HFFc6 (cell line): ENCODE measurements around the gene COPE. TPM values are rescaled to one million over a fixed set of nuclear protein-coding genes. Genes with fewer than 3 reads are reported as not detected.
A peak's percentile ranks its signal among the peaks of the same experiment; 100 is the strongest.

Experiments used
- DNase-seq: peaks from one replicate; pipeline ENCODE4 v3.0.0-alpha.2; 2018
- H3K27ac Mint-ChIP-seq: 2 replicates; pipeline ENCODE4 v1.8.0; 2020; ENCODE audit warnings: mild to moderate bottlenecking, mixed read lengths
- H3K27me3 Mint-ChIP-seq: 2 replicates; pipeline ENCODE4 v1.8.0; 2021; ENCODE audit warnings: mild to moderate bottlenecking, moderate library complexity, mixed read lengths; ENCODE audit not compliant: insufficient read depth
- H3K36me3 Mint-ChIP-seq: 2 replicates; pipeline ENCODE4 v1.8.0; 2021; ENCODE audit warnings: low read depth, mixed read lengths
- H3K4me1 Mint-ChIP-seq: 2 replicates; pipeline ENCODE4 v1.8.0; 2020; ENCODE audit warnings: low read depth, mixed read lengths
- H3K4me3 Mint-ChIP-seq: 2 replicates; pipeline ENCODE4 v1.8.0; 2020; ENCODE audit warnings: mild to moderate bottlenecking, moderate library complexity, mixed read lengths
- H3K9me3 Mint-ChIP-seq: 2 replicates; pipeline ENCODE4 v1.8.0; 2020; ENCODE audit warnings: mild to moderate bottlenecking, mixed read lengths
- total RNA-seq, 6 experiments: library from RNA; stranded (reverse); fragmentation: NEBNext Ultra II Directional; extraction: Animal tissue kit (Norgen Biotek cat#: 25700); gene quantifications; 2 replicates in 1 of 6; 3 replicates in 5 of 6; pipeline ENCODE4 v1.2.3, GENCODE V29; 2021
- TF ChIP-seq, protein P1 (sequence below): fragments of 200-600 bp; sonication (generic); IDR thresholded peaks from 2 replicates; pipeline ENCODE4 v1.5.0; 2021; ENCODE audit warnings: antibody characterized with exemption, mild to moderate bottlenecking

The COPE gene
- total RNA-seq, 6 experiments from 2014 or later, result 268 to 315 (median 286) TPM

DNA sequence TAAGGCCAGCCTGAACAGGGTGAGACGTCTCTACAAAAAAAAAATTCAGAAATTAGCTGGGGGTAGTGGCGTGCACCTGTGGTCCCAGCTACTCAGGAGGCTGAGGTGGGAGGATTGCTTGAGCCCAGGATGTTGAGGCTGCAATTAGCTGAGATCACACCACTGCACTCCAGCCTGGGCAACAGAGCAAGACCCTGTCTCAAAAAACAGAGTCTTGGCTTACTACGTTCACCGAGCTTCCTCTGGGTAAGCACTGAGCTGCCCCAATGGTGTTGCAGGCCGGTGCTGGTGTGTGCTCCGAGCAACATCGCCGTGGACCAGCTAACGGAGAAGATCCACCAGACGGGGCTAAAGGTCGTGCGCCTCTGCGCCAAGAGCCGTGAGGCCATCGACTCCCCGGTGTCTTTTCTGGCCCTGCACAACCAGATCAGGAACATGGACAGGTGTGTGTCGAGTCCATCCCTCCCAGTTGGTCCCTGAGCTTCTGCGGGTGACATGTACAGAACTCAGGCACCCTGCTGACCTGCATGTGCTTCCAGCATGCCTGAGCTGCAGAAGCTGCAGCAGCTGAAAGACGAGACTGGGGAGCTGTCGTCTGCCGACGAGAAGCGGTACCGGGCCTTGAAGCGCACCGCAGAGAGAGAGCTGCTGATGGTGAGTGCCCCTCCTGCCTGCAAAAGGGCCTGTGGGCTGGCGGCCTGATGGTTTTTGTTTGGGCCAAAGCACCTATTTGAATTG, 63.4 kb downstream of the COPE start:
- peaks cover 11% of the 10 kb centered on the region; the same call in 1 of the 2 replicates for H3K36me3 Mint-ChIP-seq
- H3K27me3 Mint-ChIP-seq, result no peaks in the 10 kb centered on the region; the same call in 1 of the 2 replicates
- TF ChIP-seq, protein P1, sequence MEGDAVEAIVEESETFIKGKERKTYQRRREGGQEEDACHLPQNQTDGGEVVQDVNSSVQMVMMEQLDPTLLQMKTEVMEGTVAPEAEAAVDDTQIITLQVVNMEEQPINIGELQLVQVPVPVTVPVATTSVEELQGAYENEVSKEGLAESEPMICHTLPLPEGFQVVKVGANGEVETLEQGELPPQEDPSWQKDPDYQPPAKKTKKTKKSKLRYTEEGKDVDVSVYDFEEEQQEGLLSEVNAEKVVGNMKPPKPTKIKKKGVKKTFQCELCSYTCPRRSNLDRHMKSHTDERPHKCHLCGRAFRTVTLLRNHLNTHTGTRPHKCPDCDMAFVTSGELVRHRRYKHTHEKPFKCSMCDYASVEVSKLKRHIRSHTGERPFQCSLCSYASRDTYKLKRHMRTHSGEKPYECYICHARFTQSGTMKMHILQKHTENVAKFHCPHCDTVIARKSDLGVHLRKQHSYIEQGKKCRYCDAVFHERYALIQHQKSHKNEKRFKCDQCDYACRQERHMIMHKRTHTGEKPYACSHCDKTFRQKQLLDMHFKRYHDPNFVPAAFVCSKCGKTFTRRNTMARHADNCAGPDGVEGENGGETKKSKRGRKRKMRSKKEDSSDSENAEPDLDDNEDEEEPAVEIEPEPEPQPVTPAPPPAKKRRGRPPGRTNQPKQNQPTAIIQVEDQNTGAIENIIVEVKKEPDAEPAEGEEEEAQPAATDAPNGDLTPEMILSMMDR, result no peak
- no peaks in the 10 kb centered on the region for H3K4me1 Mint-ChIP-seq
- no peaks in the 10 kb centered on the region for H3K9me3 Mint-ChIP-seq
- H3K4me3 Mint-ChIP-seq, result no peak overlapping the region
- peak overlapping the region; percentile 27; the same call in 1 of the 2 replicates for H3K27ac Mint-ChIP-seq
- no peak for DNase-seq

DNA sequence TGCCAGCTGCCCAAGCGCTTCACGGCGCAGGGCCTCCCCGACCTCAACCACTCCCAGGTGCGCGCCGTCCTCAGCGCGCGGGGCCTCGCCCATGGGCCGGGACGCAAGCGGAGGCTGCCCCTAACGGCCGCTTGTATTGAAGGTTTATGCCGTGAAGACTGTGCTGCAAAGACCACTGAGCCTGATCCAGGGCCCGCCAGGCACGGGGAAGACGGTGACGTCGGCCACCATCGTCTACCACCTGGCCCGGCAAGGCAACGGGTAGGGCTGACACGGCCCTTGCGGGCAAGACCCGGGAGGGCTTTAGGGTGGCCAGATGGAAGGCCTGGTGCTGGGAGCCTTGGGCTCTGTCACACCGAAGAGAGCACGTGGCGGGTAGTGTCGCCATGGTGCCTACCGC, 64.2 kb downstream of the COPE start:
- Mint-ChIP-seq H3K4me3 (no peak overlapping the region), H3K9me3 (no peaks in the 10 kb centered on the region), H3K36me3 (peaks cover 16% of the 10 kb centered on the region; the same call in 1 of the 2 replicates), H3K4me1 (peaks cover 5% of the 10 kb centered on the region), H3K27ac (no peak overlapping the region), H3K27me3 (no peaks in the 10 kb centered on the region; the same call in 1 of the 2 replicates)
- TF ChIP-seq, protein P1, result no peak
- DNase-seq, result no peak

DNA sequence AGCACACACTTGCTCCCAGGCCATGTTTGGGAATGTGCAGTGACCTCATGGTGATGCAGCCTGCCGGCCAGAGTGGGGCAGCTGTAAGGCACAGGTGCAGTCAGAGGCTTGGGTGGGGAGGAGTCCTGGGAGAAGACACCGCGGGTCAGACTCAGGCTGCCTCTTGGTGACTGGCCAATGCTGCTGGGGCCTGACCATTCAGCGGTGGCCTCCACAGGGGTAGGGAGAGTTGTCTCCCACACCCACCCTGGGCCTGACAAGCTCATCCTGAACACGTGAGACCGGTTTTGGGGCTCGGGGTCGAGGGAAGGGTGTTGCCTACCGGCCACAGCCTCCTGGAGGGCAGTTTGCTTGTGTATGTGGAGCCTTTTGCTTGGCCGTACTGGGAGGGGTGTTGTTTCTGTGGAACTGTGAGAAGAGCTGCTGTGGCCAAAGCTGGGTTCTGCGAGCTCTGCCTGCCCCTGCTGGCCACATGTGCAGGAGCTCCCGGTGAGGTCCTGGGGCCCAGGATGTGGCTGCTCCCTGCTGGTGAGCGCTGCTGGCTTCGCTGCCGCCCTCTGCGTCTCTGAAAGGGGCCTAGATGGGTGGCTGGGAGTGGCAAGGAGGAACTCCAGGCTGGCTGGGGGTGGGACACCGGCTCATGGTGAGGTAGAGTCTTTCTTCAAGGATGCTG, 65.3 kb downstream of the COPE start:
- DNase-seq, result no peak

DNA sequence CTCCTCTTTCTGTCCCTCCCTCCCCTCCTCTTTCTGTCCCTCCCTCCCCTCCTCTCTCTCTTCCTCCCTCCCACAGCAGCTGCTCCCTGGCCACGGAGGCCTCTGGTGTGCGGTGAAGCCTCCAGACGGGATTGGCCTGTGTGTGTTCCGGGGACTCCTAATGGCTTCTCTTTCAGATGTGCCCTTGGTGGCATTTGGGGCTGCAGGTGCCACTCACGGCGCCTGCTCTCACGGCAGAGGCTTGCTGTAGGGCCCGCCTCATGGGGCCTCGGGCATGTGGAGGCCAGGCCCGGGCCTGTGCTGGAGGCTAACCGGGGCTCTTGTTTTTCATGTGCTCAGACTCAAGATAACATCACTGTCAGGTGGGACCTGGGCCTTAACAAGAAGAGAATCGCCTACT, 66.5 kb downstream of the COPE start:
- no peaks in the 10 kb centered on the region; the same call in 1 of the 2 replicates for H3K27me3 Mint-ChIP-seq
- H3K4me3 Mint-ChIP-seq, result no peak overlapping the region
- TF ChIP-seq, protein P1, result no peak
- no peaks in the 10 kb centered on the region for H3K9me3 Mint-ChIP-seq
- peaks cover 29% of the 10 kb centered on the region for H3K4me1 Mint-ChIP-seq
- DNase-seq, result no peak
- H3K27ac Mint-ChIP-seq, result no peak overlapping the region
- peaks cover 16% of the 10 kb centered on the region; the same call in 1 of the 2 replicates for H3K36me3 Mint-ChIP-seq

More for the DNA sequence above, 65.3 kb downstream of the COPE start:
- Mint-ChIP-seq H3K9me3 (no peaks in the 10 kb centered on the region), H3K4me1 (peaks cover 16% of the 10 kb centered on the region), H3K27ac (no peak overlapping the region), H3K4me3 (no peak overlapping the region), H3K36me3 (peaks cover 16% of the 10 kb centered on the region; the same call in 1 of the 2 replicates), H3K27me3 (no peaks in the 10 kb centered on the region; the same call in 1 of the 2 replicates)
- TF ChIP-seq, protein P1, result 0 out of 2 replicates have a peak, but pooled peaks have one; percentile 9

DNA sequence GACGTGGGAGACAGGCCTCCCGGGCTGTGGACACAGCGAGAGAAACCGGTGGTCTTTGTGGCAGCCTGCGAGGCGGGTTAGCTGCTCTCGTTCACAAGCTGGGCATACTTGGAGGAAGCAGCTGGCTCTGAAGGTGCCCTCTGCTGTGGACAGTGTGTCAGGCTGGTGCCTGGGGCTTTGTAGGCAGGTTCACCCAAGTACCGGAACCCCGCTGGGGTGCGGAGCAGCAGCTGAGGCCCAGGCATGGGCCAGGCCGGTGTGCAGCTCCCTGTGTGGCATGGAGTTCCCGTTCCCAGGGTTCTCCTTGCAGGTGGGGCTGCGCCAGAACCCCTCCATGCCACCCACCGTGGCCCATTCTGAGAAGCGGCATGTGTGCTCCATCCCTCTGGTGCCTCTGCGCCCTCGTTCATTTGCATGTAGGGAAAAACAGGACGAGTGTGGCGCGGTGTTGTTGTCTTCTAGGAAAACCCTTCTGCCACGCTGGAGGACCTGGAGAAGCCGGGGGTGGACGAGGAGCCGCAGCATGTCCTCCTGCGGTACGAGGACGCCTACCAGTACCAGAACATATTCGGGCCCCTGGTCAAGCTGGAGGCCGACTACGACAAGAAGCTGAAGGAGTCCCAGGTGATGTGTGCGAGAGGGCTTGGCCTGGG, 67.4 kb downstream of the COPE start:
- no peak overlapping the region for H3K27ac Mint-ChIP-seq
- no peak for DNase-seq
- TF ChIP-seq, protein P1, result no peak
- H3K27me3 Mint-ChIP-seq, result no peaks in the 10 kb centered on the region; the same call in 1 of the 2 replicates
- peaks cover 16% of the 10 kb centered on the region; the same call in 1 of the 2 replicates for H3K36me3 Mint-ChIP-seq
- H3K4me3 Mint-ChIP-seq, result no peak overlapping the region
- H3K9me3 Mint-ChIP-seq, result no peaks in the 10 kb centered on the region
- H3K4me1 Mint-ChIP-seq, result peaks cover 37% of the 10 kb centered on the region
